Measurements from ENCODE around the gene PTRHD1. TPM values are rescaled to one million over a fixed set of nuclear protein-coding genes. Genes with fewer than 3 reads are reported as not detected.

PTRHD1 gene
- total and polyA plus RNA-seq, 10 of the 15 experiments (the other 5 are each of a cell fraction or from before 2014, with no cell fraction given): 15.9 to 64.2 (median 45.0) TPM

- WGBS (ENCODE audit: insufficient coverage, insufficient replicate concordance, low lambda C conversion rate, missing lambda C conversion rate): 95% methylated on average over 4 of the region's 4 CpGs
- Histone ChIP-seq H3K4me3 (no peak overlapping the region), H3K79me2 (ENCODE audit: control insufficient read depth, insufficient read depth, low read length) (peaks cover 25% of the 10 kb centered on the region), H2AFZ (ENCODE audit: control insufficient read depth, low read depth, low read length) (no peak overlapping the region), H3K4me1 (ENCODE audit: control insufficient read depth, insufficient read depth, low read length) (no peaks in the 10 kb centered on the region), H4K20me1 (ENCODE audit: control insufficient read depth, insufficient read depth) (no peaks in the 10 kb centered on the region), H3K4me2 (ENCODE audit: control insufficient read depth, insufficient read depth) (no peak overlapping the region), H3K27ac (ENCODE audit: control insufficient read depth, insufficient read depth) (no peak overlapping the region), H3K9ac (ENCODE audit: control insufficient read depth, insufficient read depth, low read length) (no peak overlapping the region), H3K27me3 (replicated peaks in 1 of 2; ENCODE audit: control insufficient read depth in 2 of 2, insufficient read depth in 2 of 2, low read length in 1 of 2) (no peaks in the 10 kb centered on the region), H3K9me3 (replicated peaks; ENCODE audit: control insufficient read depth, insufficient read depth, low read length) (no peaks in the 10 kb centered on the region; the same call in 2 of the 3 replicates), H3K36me3 (ENCODE audit: control insufficient read depth in 2 of 2, insufficient read depth in 2 of 2, low read length in 1 of 2) (peaks cover 2 to 3% of the 10 kb centered on the region in 2 experiments; a peak in 1 of 4 replicates)
- ChIA-PET CTCF (interaction anchor here (0.6 to 1.8 kb wide), 6 partner anchors 16 to 399 kb away, joined by 3 to 6 read pairs (median 3); partner anchors contain the start of genes CENPO and PTRHD1), SMC1A (ENCODE audit: uncharacterized antibody, unreplicated experiment) (interaction anchor here (0.6 to 1.5 kb wide), 7 partner anchors 11 to 387 kb away, joined by 3 to 6 read pairs (median 3); partner anchors contain the start of genes CENPO and PTRHD1), POLR2A (interaction anchor here (0.6 to 1.5 kb wide), 3 partner anchors 16 to 74 kb away, joined by 3 to 5 read pairs (median 3); partner anchors contain the start of genes CENPO and PTRHD1), RAD21 (ENCODE audit: unreplicated experiment) (interaction anchor here (0.5 to 2.0 kb wide), 2 partner anchors 387 to 711 kb away, joined by 3 to 5 read pairs; no protein-coding TSS in a partner anchor)
- no peak for ATAC-seq
- no peak for TF ChIP-seq HDAC2 (IDR thresholded peaks at IDR 0.05)
- no peak for FAIRE-seq
- in situ Hi-C loops (cut with MboI) (no loop called here), intact Hi-C loops (cut with micrococcal nuclease; ENCODE audit: unreplicated experiment) (no loop called here)
- BruUV-seq (replicated peaks): no TSS peak
- no peak for DNase-seq (ENCODE audit: low read depth, low spot score)
Measured at GRCh38 chr2:24809316-24810007, 16.3 kb upstream of the PTRHD1 start.

- Histone ChIP-seq H3K4me3 (no peak overlapping the region), H4K20me1 (ENCODE audit: control insufficient read depth, insufficient read depth) (no peaks in the 10 kb centered on the region), H3K79me2 (ENCODE audit: control insufficient read depth, insufficient read depth, low read length) (peaks cover 20% of the 10 kb centered on the region), H3K9me3 (replicated peaks; ENCODE audit: control insufficient read depth, insufficient read depth, low read length) (no peaks in the 10 kb centered on the region; the same call in 2 of the 3 replicates), H2AFZ (ENCODE audit: control insufficient read depth, low read depth, low read length) (no peak overlapping the region), H3K36me3 (ENCODE audit: control insufficient read depth in 2 of 2, insufficient read depth in 2 of 2, low read length in 1 of 2) (peaks cover 0 to 3% of the 10 kb centered on the region in 2 experiments; a peak in 1 of 4 replicates), H3K9ac (ENCODE audit: control insufficient read depth, insufficient read depth, low read length) (no peak overlapping the region), H3K4me1 (ENCODE audit: control insufficient read depth, insufficient read depth, low read length) (no peaks in the 10 kb centered on the region), H3K27ac (ENCODE audit: control insufficient read depth, insufficient read depth) (no peak overlapping the region), H3K4me2 (ENCODE audit: control insufficient read depth, insufficient read depth) (no peak overlapping the region), H3K27me3 (replicated peaks in 1 of 2; ENCODE audit: control insufficient read depth in 2 of 2, insufficient read depth in 2 of 2, low read length in 1 of 2) (no peaks in the 10 kb centered on the region)
- ChIA-PET RAD21 (ENCODE audit: unreplicated experiment) (no interaction called here), POLR2A (no interaction called here), CTCF (interaction anchor here (0.6 to 1.0 kb wide), 3 partner anchors 21 to 396 kb away, joined by 3 read pairs; no protein-coding TSS in a partner anchor), SMC1A (ENCODE audit: uncharacterized antibody, unreplicated experiment) (no interaction called here)
- intact Hi-C loops (cut with micrococcal nuclease; ENCODE audit: unreplicated experiment) (no loop called here), in situ Hi-C loops (cut with MboI) (no loop called here)
- FAIRE-seq: no peak
- no TSS peak for BruUV-seq (replicated peaks)
- no peak for DNase-seq (ENCODE audit: low read depth, low spot score)
- no peak for ATAC-seq
- TF ChIP-seq EZH2 (IDR thresholded peaks at IDR 0.05; ENCODE audit: borderline replicate concordance, control insufficient read depth, low read depth, low read length) (no peak), NRF1 (conservative IDR thresholded peaks at IDR 0.05; ENCODE audit: low read depth, low read length) (no peak), CREM (IDR thresholded peaks at IDR 0.05; ENCODE audit: low read depth) (no peak), PAX5 (IDR thresholded peaks at IDR 0.05; ENCODE audit: borderline replicate concordance, low read depth, low read length) (no peak), IRF5 (IDR thresholded peaks at IDR 0.05; ENCODE audit: borderline replicate concordance) (no peak), ZBED1 (IDR thresholded peaks at IDR 0.05; ENCODE audit: borderline replicate concordance) (no peak), CHD1 (IDR thresholded peaks at IDR 0.05; ENCODE audit: low read depth, low read length) (no peak), RUNX3 (IDR thresholded peaks at IDR 0.05; ENCODE audit: low read length) (no peak), PML (IDR thresholded peaks at IDR 0.05; ENCODE audit: low read length) (no peak), NKRF (conservative IDR thresholded peaks at IDR 0.05) (no peak), PBX3 (IDR thresholded peaks at IDR 0.05; ENCODE audit: insufficient replicate concordance, low read depth, low read length) (no peak), CBX5 (IDR thresholded peaks at IDR 0.05; ENCODE audit: low read depth) (no peak)
Measured at GRCh38 chr2:24806661-24807036, 13.5 kb upstream of the PTRHD1 start.
